ENCODE data around the gene CENPP.

DNA sequence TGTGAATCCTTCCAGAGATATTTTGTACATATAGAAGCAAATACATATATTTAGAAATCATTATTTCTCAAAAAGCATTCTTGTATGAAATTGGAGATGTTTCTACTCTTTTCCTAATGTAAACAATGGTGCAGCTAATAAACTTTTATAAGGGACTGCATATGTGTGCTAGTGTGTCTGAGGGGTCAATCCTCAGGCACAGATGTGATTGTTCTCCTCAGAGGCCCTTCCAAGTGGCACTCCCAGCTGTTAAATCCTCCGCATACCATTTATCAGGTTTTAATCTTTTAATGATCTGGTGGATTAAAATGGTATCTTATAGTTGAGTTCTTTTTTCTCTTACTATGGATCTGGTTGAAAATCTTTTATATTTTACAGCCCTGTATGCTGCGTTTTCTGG lies 104.1 kb downstream of the CENPP start:
- TF ChIP-seq, protein P1, sequence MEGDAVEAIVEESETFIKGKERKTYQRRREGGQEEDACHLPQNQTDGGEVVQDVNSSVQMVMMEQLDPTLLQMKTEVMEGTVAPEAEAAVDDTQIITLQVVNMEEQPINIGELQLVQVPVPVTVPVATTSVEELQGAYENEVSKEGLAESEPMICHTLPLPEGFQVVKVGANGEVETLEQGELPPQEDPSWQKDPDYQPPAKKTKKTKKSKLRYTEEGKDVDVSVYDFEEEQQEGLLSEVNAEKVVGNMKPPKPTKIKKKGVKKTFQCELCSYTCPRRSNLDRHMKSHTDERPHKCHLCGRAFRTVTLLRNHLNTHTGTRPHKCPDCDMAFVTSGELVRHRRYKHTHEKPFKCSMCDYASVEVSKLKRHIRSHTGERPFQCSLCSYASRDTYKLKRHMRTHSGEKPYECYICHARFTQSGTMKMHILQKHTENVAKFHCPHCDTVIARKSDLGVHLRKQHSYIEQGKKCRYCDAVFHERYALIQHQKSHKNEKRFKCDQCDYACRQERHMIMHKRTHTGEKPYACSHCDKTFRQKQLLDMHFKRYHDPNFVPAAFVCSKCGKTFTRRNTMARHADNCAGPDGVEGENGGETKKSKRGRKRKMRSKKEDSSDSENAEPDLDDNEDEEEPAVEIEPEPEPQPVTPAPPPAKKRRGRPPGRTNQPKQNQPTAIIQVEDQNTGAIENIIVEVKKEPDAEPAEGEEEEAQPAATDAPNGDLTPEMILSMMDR (IDR thresholded peaks at IDR 0.05), result no peak
- TF ChIP-seq POLR2A (IDR thresholded peaks at IDR 0.05) (no peak), POLR2AphosphoS5 (IDR thresholded peaks at IDR 0.05) (no peak)

Data from suprapubic skin (tissue), 4 donors.